OCI-LY3 (cell line): ENCODE results near the gene DUSP10.

Source experiments
- H2AFZ ChIP-seq: fragments of 200-600, 300-600 bp; shearing (Covaris generic); 2 replicates; pipeline ENCODE4 v1.6.0; 2014; ENCODE audit warnings: antibody characterized with exemption, low read depth, low read length
- H3K27ac ChIP-seq: fragments of 200-600, 300-600 bp; sonication (generic); 2 replicates; pipeline ENCODE4 v1.5.1; 2014; ENCODE audit warnings: mild to moderate bottlenecking, low read length, moderate library complexity, mixed read lengths
- H3K27me3 ChIP-seq: fragments of 200-600, 300-600 bp; sonication (generic); 2 replicates; pipeline ENCODE4 v1.6.1; 2014; ENCODE audit warnings: low read depth, low read length, mixed read lengths
- H3K36me3 ChIP-seq: fragments of 200-600, 300-600 bp; sonication (generic); replicated peaks from 2 replicates; pipeline ENCODE3; 2014; ENCODE audit warnings: low read depth, low read length, mixed read lengths
- H3K4me1 ChIP-seq: fragments of 300-600, 200-600 bp; sonication (generic); 2 replicates; pipeline ENCODE4 v1.6.1; 2014; ENCODE audit warnings: low read length, mixed read lengths
- H3K4me2 ChIP-seq: fragments of 200-600, 300-600 bp; sonication (generic); 2 replicates; pipeline ENCODE4 v1.6.1; 2014; ENCODE audit warnings: low read length, mixed read lengths
- H3K4me3 ChIP-seq: fragments of 300-600, 200-600 bp; sonication (generic); 2 replicates; pipeline ENCODE4 v1.5.1; 2014; ENCODE audit warnings: antibody characterized with exemption, mild to moderate bottlenecking, low read length, moderate library complexity
- H3K79me2 ChIP-seq: fragments of 300-600, 200-600 bp; shearing (Covaris generic); 2 replicates; pipeline ENCODE4 v1.6.1; 2014; ENCODE audit warnings: mild to moderate bottlenecking, low read length, mixed read lengths
- H3K9ac ChIP-seq: fragments of 300-600, 200-600 bp; shearing (Covaris generic); 2 replicates; pipeline ENCODE4 v1.6.0; 2014; ENCODE audit warnings: mild to moderate bottlenecking, low read length, moderate library complexity
- H3K9me3 ChIP-seq: fragments of 200-600, 300-600 bp; shearing (Covaris generic); 2 replicates; pipeline ENCODE4 v1.6.1; 2014; ENCODE audit warnings: low read length, mixed read lengths; ENCODE audit not compliant: insufficient read depth
- H4K20me1 ChIP-seq: fragments of 200-600, 300-600 bp; sonication (generic); 2 replicates; pipeline ENCODE4 v1.6.1; 2016; ENCODE audit warnings: low read length, mixed read lengths; ENCODE audit not compliant: insufficient read depth
- EZH2phosphoT487 ChIP-seq: fragments of 200-600 bp; shearing (Covaris generic); IDR thresholded peaks from 2 replicates; pipeline ENCODE4 v1.6.1; 2018; ENCODE audit warnings: antibody characterized with exemption, mixed run types, low read depth
- TF ChIP-seq, protein P1 (sequence below): fragments of 200-600, 300-600 bp; sonication (generic); IDR thresholded peaks from 2 replicates; pipeline ENCODE4 v1.5.1; 2014; ENCODE audit warnings: antibody characterized with exemption, low read length, low read depth

DUSP10 gene

DNA sequence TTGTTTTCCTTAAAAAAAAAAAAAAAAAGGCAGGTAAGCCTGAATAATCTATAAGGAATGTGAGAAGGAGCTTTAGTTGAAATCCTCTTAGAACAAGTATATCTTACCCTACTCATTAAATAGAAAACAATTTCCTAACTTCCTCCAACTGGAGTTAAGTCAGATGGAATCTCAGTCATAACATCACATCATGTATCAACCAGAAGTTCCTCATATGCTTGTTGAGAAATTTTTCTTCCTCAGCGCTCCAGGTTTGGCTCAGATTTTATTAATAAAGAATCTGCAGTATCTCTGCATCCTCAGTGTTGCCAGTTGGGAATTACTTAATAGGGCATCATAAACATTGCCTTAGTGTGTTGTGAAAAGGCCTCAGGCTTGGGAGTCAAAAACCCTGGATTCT, 37.6 kb downstream of the DUSP10 start:
- no peak overlapping the region for H3K4me2 ChIP-seq
- H3K27ac ChIP-seq, result no peak overlapping the region
- H3K4me3 ChIP-seq, result no peak overlapping the region
- TF ChIP-seq EZH2phosphoT487, result no peak
- H3K79me2 ChIP-seq, result peaks cover 25% of the 10 kb centered on the region
- H3K9ac ChIP-seq, result no peak overlapping the region
- no peaks in the 10 kb centered on the region for H3K27me3 ChIP-seq
- H3K36me3 ChIP-seq, result peaks cover 50% of the 10 kb centered on the region
- peaks cover 17% of the 10 kb centered on the region for H3K4me1 ChIP-seq
- H4K20me1 ChIP-seq, result no peaks in the 10 kb centered on the region
- H3K9me3 ChIP-seq, result no peaks in the 10 kb centered on the region
- H2AFZ ChIP-seq, result no peak overlapping the region

DNA sequence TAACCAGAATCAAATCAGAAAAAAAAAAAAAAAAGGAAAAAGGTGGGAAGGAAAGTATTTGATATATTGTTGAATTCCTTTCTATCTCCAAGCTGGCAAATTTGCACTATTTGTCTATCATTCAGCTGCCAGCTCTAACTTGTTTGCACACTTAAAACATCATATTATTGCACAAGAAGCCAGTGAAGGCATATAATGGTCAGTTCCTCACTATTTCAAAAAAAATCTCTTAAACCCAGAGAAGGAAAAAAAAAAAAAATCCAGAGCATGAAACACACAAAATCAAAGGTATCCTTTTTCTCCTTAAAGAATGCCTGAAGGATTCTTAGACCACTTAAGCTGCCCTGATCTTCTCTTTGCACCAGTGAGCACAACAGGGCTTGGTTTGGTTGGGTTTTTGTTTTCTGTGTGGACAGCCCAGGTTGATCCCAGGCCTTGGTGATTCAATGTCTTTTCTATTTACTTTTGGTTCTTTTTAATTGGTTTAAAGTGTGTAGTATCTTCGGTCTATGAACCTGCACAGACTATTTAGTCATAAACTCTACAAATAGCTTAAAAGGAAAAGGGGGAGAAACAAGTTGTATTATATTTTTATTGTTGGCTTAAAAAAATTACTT, 40.2 kb downstream of the DUSP10 start:
- H3K9me3 ChIP-seq, result no peaks in the 10 kb centered on the region
- no peak overlapping the region for H2AFZ ChIP-seq
- H3K4me3 ChIP-seq, result no peak overlapping the region
- no peak overlapping the region for H3K9ac ChIP-seq
- H3K4me1 ChIP-seq, result peaks cover 8% of the 10 kb centered on the region
- no peaks in the 10 kb centered on the region for H3K27me3 ChIP-seq
- H3K4me2 ChIP-seq, result no peak overlapping the region
- H3K36me3 ChIP-seq, result peaks cover 63% of the 10 kb centered on the region
- no peak overlapping the region for H3K27ac ChIP-seq
- H3K79me2 ChIP-seq, result peaks cover 2% of the 10 kb centered on the region
- TF ChIP-seq EZH2phosphoT487, result no peak
- TF ChIP-seq, protein P1, sequence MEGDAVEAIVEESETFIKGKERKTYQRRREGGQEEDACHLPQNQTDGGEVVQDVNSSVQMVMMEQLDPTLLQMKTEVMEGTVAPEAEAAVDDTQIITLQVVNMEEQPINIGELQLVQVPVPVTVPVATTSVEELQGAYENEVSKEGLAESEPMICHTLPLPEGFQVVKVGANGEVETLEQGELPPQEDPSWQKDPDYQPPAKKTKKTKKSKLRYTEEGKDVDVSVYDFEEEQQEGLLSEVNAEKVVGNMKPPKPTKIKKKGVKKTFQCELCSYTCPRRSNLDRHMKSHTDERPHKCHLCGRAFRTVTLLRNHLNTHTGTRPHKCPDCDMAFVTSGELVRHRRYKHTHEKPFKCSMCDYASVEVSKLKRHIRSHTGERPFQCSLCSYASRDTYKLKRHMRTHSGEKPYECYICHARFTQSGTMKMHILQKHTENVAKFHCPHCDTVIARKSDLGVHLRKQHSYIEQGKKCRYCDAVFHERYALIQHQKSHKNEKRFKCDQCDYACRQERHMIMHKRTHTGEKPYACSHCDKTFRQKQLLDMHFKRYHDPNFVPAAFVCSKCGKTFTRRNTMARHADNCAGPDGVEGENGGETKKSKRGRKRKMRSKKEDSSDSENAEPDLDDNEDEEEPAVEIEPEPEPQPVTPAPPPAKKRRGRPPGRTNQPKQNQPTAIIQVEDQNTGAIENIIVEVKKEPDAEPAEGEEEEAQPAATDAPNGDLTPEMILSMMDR, result no peak
- no peaks in the 10 kb centered on the region for H4K20me1 ChIP-seq

DNA sequence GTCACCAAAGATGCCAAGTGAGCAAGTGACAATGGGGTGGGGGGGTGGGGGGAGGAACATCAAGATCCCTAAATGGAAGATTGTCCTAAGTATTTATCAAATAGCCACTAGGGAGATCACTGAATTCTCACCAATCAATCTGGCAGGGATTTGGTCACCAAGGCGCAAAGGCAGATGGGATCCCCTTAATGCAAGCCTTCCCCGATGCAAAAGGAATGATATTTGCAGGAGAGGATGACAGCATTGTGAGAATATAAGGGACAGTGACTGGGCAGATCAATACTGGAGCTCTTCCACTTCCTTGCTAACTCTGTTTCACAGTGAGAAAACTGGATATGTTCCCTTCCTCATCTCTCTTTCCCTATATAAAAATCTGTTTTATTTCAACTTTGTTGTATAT, 40.9 kb downstream of the DUSP10 start:
- Histone ChIP-seq H2AFZ (no peak overlapping the region), H3K4me1 (peaks cover 11% of the 10 kb centered on the region), H3K79me2 (no peaks in the 10 kb centered on the region), H3K27me3 (no peaks in the 10 kb centered on the region), H3K9me3 (no peaks in the 10 kb centered on the region), H3K9ac (no peak overlapping the region), H4K20me1 (no peaks in the 10 kb centered on the region), H3K4me3 (no peak overlapping the region), H3K27ac (no peak overlapping the region), H3K36me3 (peaks cover 58% of the 10 kb centered on the region), H3K4me2 (no peak overlapping the region)
- no peak for TF ChIP-seq EZH2phosphoT487
- TF ChIP-seq, protein P1, result no peak

DNA sequence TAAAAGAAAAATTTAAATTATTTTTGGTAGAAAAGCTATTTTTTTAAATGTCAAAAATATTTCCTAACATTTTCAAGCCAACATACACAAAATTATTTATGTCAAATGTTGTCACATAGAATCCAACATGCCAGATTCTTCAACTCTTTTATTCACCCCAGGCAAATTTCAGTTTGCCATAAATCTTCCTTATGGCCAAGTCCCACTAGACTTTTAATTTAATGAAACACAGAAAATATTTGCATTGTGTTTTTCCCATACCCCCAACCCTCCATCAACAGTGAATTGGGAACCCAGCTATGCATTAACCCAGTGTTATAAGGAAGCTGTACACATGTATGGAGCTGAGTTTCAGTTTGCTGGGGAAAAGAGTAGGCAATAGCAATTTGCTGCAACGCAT, 41.4 kb downstream of the DUSP10 start:
- Histone ChIP-seq H3K27me3 (no peaks in the 10 kb centered on the region), H3K9me3 (no peaks in the 10 kb centered on the region), H2AFZ (no peak overlapping the region), H3K36me3 (peaks cover 54% of the 10 kb centered on the region), H3K9ac (no peak overlapping the region), H3K4me2 (no peak overlapping the region), H3K79me2 (no peaks in the 10 kb centered on the region), H3K27ac (no peak overlapping the region), H3K4me3 (no peak overlapping the region), H3K4me1 (peaks cover 11% of the 10 kb centered on the region), H4K20me1 (no peaks in the 10 kb centered on the region)
- TF ChIP-seq, protein P1, result no peak
- TF ChIP-seq EZH2phosphoT487, result no peak
